K562 (cell line): ENCODE measurements around the gene SLAMF6. TPM values are rescaled to one million over a fixed set of nuclear protein-coding genes. Genes with fewer than 3 reads are reported as not detected.

Source experiments
- ARID1B ChIP-seq: fragments of 450-650 bp; IDR thresholded peaks from 2 replicates; pipeline ENCODE4 v1.6.1; 2016; ENCODE audit warnings: antibody characterized with exemption, mild to moderate bottlenecking, inconsistent platforms
- BDP1 ChIP-seq: IDR thresholded peaks from 3 replicates; pipeline ENCODE4 v1.6.1; 2011; ENCODE audit not compliant: insufficient read length, insufficient read depth
- CBX8 ChIP-seq: fragments of 200-600 bp; sonication (generic); IDR thresholded peaks from 2 replicates; pipeline ENCODE4 v1.6.1; 2012; ENCODE audit warnings: borderline replicate concordance, mixed run types, low read depth, mild to moderate bottlenecking, moderate library complexity, mixed read lengths, low read length, control low read depth, inconsistent platforms; ENCODE audit not compliant: poor library complexity, severe bottlenecking; ENCODE audit errors: extremely low read depth
- ETS2 ChIP-seq: IDR thresholded peaks from 2 replicates; pipeline ENCODE4 v1.6.1; 2016; ENCODE audit warnings: borderline replicate concordance, missing genetic modification characterization, mild to moderate bottlenecking, moderate library complexity, missing compliant biosample characterization; ENCODE audit not compliant: poor library complexity, severe bottlenecking
- FOXJ2 ChIP-seq: fragments of 200-800 bp; sonication (Bioruptor generic); IDR thresholded peaks from 2 replicates; pipeline ENCODE4 v1.6.1; 2016; ENCODE audit warnings: missing genetic modification characterization, missing compliant biosample characterization
- FOXK2 ChIP-seq, 2 experiments: fragments of 450-650 bp; IDR thresholded peaks in 1 of 2; conservative IDR thresholded peaks in 1 of 2; 2 replicates each; pipeline ENCODE4 v1.6.1; 2016; ENCODE audit warnings: low read depth in 2 of 2, mild to moderate bottlenecking in 1 of 2
- FOXM1 ChIP-seq, 2 experiments: fragments of 450-650 bp in 1 of 2; sonication (generic) in 1 of 2; formaldehyde crosslinking in 1 of 2; IDR thresholded peaks; 2 replicates each; pipeline versions ENCODE4 v1.6.1 to v1.9.0; 2017 to 2022; ENCODE audit warnings: low read depth in 2 of 2, mild to moderate bottlenecking in 2 of 2, missing genetic modification reagents in 1 of 2, moderate library complexity in 1 of 2
- GATAD2B ChIP-seq: fragments of 450-650 bp; IDR thresholded peaks from 2 replicates; pipeline ENCODE4 v1.6.1; 2017; ENCODE audit warnings: mild to moderate bottlenecking, borderline replicate concordance
- HDAC1 ChIP-seq, 2 experiments: fragments of 450-650 bp; IDR thresholded peaks; 2 replicates each; pipeline ENCODE4 v1.6.1; 2016 to 2017; ENCODE audit warnings: inconsistent platforms in 1 of 2, mild to moderate bottlenecking in 1 of 2, moderate library complexity in 1 of 2
- HDAC3 ChIP-seq: fragments of 450-650 bp; IDR thresholded peaks from 2 replicates; pipeline ENCODE4 v1.6.1; 2018; ENCODE audit warnings: borderline replicate concordance, mild to moderate bottlenecking, moderate library complexity; ENCODE audit not compliant: partially characterized antibody
- HNRNPLL ChIP-seq: fragments of 200-400 bp; formaldehyde crosslinking; IDR thresholded peaks from 2 replicates; pipeline ENCODE4 v1.6.1; 2017; ENCODE audit warnings: low read length, low read depth, mild to moderate bottlenecking; ENCODE audit not compliant: poor library complexity, severe bottlenecking
- MCM5 ChIP-seq: fragments of 450-650 bp; IDR thresholded peaks from 2 replicates; pipeline ENCODE4 v1.6.1; 2016; ENCODE audit warnings: low read depth
- NCOA6 ChIP-seq: fragments of 450-650 bp; IDR thresholded peaks from 2 replicates; pipeline ENCODE4 v1.6.1; 2017; ENCODE audit warnings: mild to moderate bottlenecking
- NR1H2 ChIP-seq: sonication (generic); formaldehyde crosslinking; IDR thresholded peaks from 2 replicates; pipeline ENCODE4 v1.4.0; 2020; ENCODE audit warnings: mild to moderate bottlenecking, missing genetic modification reagents
- ZNF124 ChIP-seq: sonication (generic); formaldehyde crosslinking; IDR thresholded peaks from 2 replicates; pipeline ENCODE4 v1.8.1; 2022; ENCODE audit warnings: missing genetic modification reagents
- ZNF75A ChIP-seq: fragments of 450-650 bp; formaldehyde crosslinking; IDR thresholded peaks from 2 replicates; pipeline ENCODE4 v1.4.0; 2020; ENCODE audit warnings: mild to moderate bottlenecking
- polyA plus RNA-seq, 8 experiments: library from polyadenylated mRNA; depleted of rRNA in 4 of 8; stranded (reverse) in 5 of 8; unstranded in 3 of 8; fragments of >200 nt; fragmentation: Nextera tagmentation in 2 of 8; fragmentation: Illumina TruSeq in 1 of 8; extraction: Ambion mirVana in 2 of 8; extraction: Trizol in 1 of 8; gene quantifications; 2 replicates each; pipeline versions ENCODE4 v1.2.1 to v1.2.3, GENCODE V29; 2011 to 2014; ENCODE audit warnings: inconsistent platforms in 1 of 8, missing spikeins in 1 of 8
- total RNA-seq, 7 experiments: library from RNA; depleted of rRNA in 6 of 7; stranded (reverse); fragments of >200 nt in 6 of 7; fragmentation: Illumina TruSeq in 2 of 7; extraction: Trizol in 2 of 7; gene quantifications; 2 replicates each; pipeline versions ENCODE4 v1.2.1 to v1.2.3, GENCODE V29; 2011 to 2021; ENCODE audit warnings: low replicate concordance in 1 of 7
- TF ChIP-seq, protein P1 (sequence below): fragments of 450-650 bp; formaldehyde crosslinking; conservative IDR thresholded peaks from 2 replicates; pipeline ENCODE4 v1.4.0; 2022; ENCODE audit warnings: mild to moderate bottlenecking, missing genetic modification characterization
- TF ChIP-seq, protein P2 (sequence below): fragments of 200-800 bp; sonication (Bioruptor generic); IDR thresholded peaks from 2 replicates; pipeline ENCODE4 v1.6.1; 2016; ENCODE audit warnings: missing genetic modification characterization, missing compliant biosample characterization
- TF ChIP-seq, protein P3 (sequence below): fragments of 450-650 bp; IDR thresholded peaks from 2 replicates; pipeline ENCODE4 v1.6.1; 2016; ENCODE audit warnings: antibody characterized with exemption

Gene SLAMF6
- total and polyA plus RNA-seq, 9 of the 15 experiments (the other 6 are each of a cell fraction or from before 2014, with no cell fraction given): 0.56 to 4.8 (median 1.1) TPM

DNA sequence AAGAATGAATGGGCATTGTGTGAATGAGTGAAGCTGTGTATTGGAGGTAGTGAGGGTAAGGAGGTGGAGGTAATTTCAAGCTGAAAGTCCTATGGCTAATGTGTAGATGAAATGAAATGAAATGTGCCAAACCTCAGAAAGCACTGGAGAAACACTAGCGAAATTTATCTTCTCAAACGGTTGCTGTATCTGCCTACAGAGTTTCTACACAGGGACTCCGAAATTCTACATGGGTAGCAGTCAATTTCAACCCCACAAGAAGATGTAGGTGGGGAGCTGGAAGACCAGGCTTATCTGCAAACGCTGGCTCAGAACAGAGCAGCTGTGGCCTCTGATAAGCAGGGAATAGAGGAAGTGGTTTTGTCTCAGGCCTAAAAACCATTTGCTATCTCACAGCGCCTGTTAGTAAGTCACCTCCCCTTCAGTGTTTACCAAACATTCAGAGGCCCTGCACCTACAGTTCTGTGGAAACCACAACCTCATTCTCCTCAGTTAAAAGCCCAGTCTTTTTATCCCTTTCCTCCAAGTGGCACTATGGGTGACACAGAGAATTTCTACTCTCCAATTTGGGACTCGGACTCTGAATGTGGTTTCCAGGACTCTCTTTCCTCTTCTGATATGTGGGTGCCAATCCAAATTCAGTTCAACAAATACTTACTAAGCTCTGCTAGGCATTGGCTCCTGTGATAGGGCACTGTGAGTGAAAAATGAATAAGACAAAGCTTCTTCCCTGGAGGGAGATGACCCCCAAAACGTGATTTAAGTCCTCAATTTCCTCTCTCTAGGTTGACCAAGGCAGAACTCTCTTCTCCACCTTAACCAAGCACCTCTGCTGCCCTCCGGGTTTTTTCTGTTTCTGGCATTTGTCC, 17.2 kb upstream of the SLAMF6 start (continued):
- peak; percentile 96 to 98 for TF ChIP-seq FOXK2 (conservative IDR thresholded peaks at IDR 0.05 in 1 of 2, IDR thresholded peaks at IDR 0.05 in 1 of 2; ENCODE audit: low read depth in 2 of 2)
- no peak for TF ChIP-seq ZNF75A (CRISPR knock-in tag)
- TF ChIP-seq, protein P1, sequence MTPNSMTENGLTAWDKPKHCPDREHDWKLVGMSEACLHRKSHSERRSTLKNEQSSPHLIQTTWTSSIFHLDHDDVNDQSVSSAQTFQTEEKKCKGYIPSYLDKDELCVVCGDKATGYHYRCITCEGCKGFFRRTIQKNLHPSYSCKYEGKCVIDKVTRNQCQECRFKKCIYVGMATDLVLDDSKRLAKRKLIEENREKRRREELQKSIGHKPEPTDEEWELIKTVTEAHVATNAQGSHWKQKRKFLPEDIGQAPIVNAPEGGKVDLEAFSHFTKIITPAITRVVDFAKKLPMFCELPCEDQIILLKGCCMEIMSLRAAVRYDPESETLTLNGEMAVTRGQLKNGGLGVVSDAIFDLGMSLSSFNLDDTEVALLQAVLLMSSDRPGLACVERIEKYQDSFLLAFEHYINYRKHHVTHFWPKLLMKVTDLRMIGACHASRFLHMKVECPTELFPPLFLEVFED: peak; percentile 77; the same call in 1 of the 2 replicates
- TF ChIP-seq MCM5: no peak
- TF ChIP-seq FOXJ2 (tag): peak; percentile 98
- peak; percentile 100 for TF ChIP-seq ARID1B
- no peak for TF ChIP-seq ETS2 (tag)
- TF ChIP-seq, protein P2, sequence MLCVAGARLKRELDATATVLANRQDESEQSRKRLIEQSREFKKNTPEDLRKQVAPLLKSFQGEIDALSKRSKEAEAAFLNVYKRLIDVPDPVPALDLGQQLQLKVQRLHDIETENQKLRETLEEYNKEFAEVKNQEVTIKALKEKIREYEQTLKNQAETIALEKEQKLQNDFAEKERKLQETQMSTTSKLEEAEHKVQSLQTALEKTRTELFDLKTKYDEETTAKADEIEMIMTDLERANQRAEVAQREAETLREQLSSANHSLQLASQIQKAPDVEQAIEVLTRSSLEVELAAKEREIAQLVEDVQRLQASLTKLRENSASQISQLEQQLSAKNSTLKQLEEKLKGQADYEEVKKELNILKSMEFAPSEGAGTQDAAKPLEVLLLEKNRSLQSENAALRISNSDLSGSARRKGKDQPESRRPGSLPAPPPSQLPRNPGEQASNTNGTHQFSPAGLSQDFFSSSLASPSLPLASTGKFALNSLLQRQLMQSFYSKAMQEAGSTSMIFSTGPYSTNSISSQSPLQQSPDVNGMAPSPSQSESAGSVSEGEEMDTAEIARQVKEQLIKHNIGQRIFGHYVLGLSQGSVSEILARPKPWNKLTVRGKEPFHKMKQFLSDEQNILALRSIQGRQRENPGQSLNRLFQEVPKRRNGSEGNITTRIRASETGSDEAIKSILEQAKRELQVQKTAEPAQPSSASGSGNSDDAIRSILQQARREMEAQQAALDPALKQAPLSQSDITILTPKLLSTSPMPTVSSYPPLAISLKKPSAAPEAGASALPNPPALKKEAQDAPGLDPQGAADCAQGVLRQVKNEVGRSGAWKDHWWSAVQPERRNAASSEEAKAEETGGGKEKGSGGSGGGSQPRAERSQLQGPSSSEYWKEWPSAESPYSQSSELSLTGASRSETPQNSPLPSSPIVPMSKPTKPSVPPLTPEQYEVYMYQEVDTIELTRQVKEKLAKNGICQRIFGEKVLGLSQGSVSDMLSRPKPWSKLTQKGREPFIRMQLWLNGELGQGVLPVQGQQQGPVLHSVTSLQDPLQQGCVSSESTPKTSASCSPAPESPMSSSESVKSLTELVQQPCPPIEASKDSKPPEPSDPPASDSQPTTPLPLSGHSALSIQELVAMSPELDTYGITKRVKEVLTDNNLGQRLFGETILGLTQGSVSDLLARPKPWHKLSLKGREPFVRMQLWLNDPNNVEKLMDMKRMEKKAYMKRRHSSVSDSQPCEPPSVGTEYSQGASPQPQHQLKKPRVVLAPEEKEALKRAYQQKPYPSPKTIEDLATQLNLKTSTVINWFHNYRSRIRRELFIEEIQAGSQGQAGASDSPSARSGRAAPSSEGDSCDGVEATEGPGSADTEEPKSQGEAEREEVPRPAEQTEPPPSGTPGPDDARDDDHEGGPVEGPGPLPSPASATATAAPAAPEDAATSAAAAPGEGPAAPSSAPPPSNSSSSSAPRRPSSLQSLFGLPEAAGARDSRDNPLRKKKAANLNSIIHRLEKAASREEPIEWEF: peak; percentile 86; the same call in 1 of the 2 replicates
- TF ChIP-seq GATAD2B: peak; percentile 97
- TF ChIP-seq ZNF124: no peak
- TF ChIP-seq, protein P3, sequence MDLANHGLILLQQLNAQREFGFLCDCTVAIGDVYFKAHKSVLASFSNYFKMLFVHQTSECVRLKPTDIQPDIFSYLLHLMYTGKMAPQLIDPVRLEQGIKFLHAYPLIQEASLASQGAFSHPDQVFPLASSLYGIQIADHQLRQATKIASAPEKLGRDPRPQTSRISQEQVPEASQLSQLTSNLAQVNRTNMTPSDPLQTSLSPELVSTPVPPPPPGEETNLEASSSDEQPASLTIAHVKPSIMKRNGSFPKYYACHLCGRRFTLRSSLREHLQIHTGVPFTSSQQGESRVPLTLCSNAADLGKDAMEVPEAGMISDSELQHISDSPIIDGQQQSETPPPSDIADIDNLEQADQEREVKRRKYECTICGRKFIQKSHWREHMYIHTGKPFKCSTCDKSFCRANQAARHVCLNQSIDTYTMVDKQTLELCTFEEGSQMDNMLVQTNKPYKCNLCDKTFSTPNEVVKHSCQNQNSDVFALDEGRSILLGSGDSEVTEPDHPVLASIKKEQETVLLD: peak; percentile 38; the same call in 1 of the 2 replicates
- TF ChIP-seq HDAC3: peak; percentile 99
- peak; percentile 81 for TF ChIP-seq NCOA6
- no peak for TF ChIP-seq NR1H2 (CRISPR knock-in tag)
- peak in 1 of 2 experiments; percentile 86; a peak in 2 of 4 replicates for TF ChIP-seq HDAC1 (IDR thresholded peaks at IDR 0.05)
- TF ChIP-seq FOXM1 (IDR thresholded peaks at IDR 0.05; ENCODE audit: low read depth): peak; percentile 99
- TF ChIP-seq FOXM1 (CRISPR knock-in tag; IDR thresholded peaks at IDR 0.05; ENCODE audit: low read depth): no peak
- TF ChIP-seq CBX8: no peak
- TF ChIP-seq HNRNPLL: no peak
- no peak for TF ChIP-seq BDP1
